K562 (cell line): ENCODE measurements around the gene SSBP2. TPM values are rescaled to one million over a fixed set of nuclear protein-coding genes. Genes with fewer than 3 reads are reported as not detected.

Experiments
- ATAC-seq: fragments of 200-7000 bp; cut with Tn5 transposase; 3 replicates; pipeline ENCODE4 v1.9.1; 2020; ENCODE audit warnings: moderate library complexity
- BruUV-seq: library from RNA; stranded (reverse); fragments of 400-500 nt; replicated peaks from 2 replicates; lab custom pipeline; 2021; lab: Mats Ljungman, UMichigan
- CTCF ChIA-PET: fragments of 300-600 bp; formaldehyde crosslinking; extraction: SDS; loops from one replicate; lab custom pipeline; 2021; ENCODE audit warnings: low intra/inter-chr PET ratio; lab: Yijun Ruan, JAX
- POLR2A ChIA-PET: fragments of 300-600, 350-650 bp; sonication (Branson Sonifier 250); formaldehyde crosslinking; extraction: SDS; loops from one replicate; lab custom pipeline; 2021; ENCODE audit warnings: antibody characterized with exemption, inconsistent platforms; lab: Yijun Ruan, JAX
- DNase-seq, 4 experiments: peaks; one replicate each; pipeline versions ENCODE4 v3.0.0 to v3.0.0-alpha.2; 2011 to 2018; ENCODE audit warnings: low spot score in 3 of 4, mixed read lengths in 3 of 4; ENCODE audit errors: extremely low read depth in 1 of 4
- FAIRE-seq: peaks from 2 replicates; lab custom pipeline; 2011; peaks lifted over from hg19 to GRCh38; lab: Jason Lieb, UNC
- H2AFZ ChIP-seq: 2 replicates; pipeline ENCODE4 v1.6.0; 2011; ENCODE audit warnings: low read depth, low read length, control low read depth, inconsistent platforms
- H3K27ac ChIP-seq: fragments of 200-600 bp; 3 replicates; pipeline ENCODE4 v1.8.0; 2011; ENCODE audit warnings: low read depth, mild to moderate bottlenecking, control low read depth, inconsistent platforms, low read length, moderate library complexity, mixed read lengths; ENCODE audit errors: extremely low read depth
- H3K27me3 ChIP-seq, 2 experiments: fragments of 300-600 bp in 1 of 2; 2 replicates in 1 of 2; 3 replicates in 1 of 2; pipeline versions ENCODE4 v1.6.0 to v1.8.0; 2011; ENCODE audit warnings: inconsistent platforms in 2 of 2, low read length in 2 of 2, mild to moderate bottlenecking in 1 of 2, mixed read lengths in 1 of 2, moderate library complexity in 1 of 2; ENCODE audit not compliant: control insufficient read depth in 2 of 2, insufficient read depth in 2 of 2
- H3K36me3 ChIP-seq: fragments of 300-600 bp; 3 replicates; pipeline ENCODE4 v1.8.0; 2011; ENCODE audit warnings: mild to moderate bottlenecking, low read length, inconsistent platforms; ENCODE audit not compliant: control insufficient read depth, insufficient read depth
- H3K4me1 ChIP-seq, 2 experiments: fragments of 200-600 bp in 1 of 2; replicated peaks in 1 of 2; 2 replicates in 1 of 2; 3 replicates in 1 of 2; pipeline versions ENCODE4 v1.5.1 to v1.8.0; 2011; ENCODE audit warnings: inconsistent platforms in 2 of 2, low read length in 2 of 2, mild to moderate bottlenecking in 1 of 2, mixed read lengths in 1 of 2, moderate library complexity in 1 of 2; ENCODE audit not compliant: control insufficient read depth in 2 of 2, insufficient read depth in 2 of 2
- H3K4me2 ChIP-seq: 2 replicates; pipeline ENCODE4 v1.6.1; 2011; ENCODE audit warnings: low read length, control low read depth, inconsistent platforms, mixed read lengths; ENCODE audit not compliant: insufficient read depth
- H3K4me3 ChIP-seq: fragments of 200-600 bp; sonication (generic), shearing (Covaris generic); 2 replicates; pipeline ENCODE4 v1.5.1; 2016; ENCODE audit warnings: control low read depth, inconsistent platforms
- H3K79me2 ChIP-seq: fragments of 200-600 bp; 3 replicates; pipeline ENCODE4 v1.8.0; 2011; ENCODE audit warnings: low read length, inconsistent platforms; ENCODE audit not compliant: control insufficient read depth, insufficient read depth
- H3K9ac ChIP-seq, 2 experiments: 2 replicates each; pipeline versions ENCODE4 v1.6.0 to v1.6.1; 2011; ENCODE audit warnings: low read depth in 2 of 2, low read length in 2 of 2, control low read depth in 1 of 2, inconsistent platforms in 1 of 2, mild to moderate bottlenecking in 1 of 2, mixed read lengths in 1 of 2; ENCODE audit not compliant: insufficient read depth in 1 of 2
- H3K9me1 ChIP-seq: one replicate; pipeline ENCODE4 v1.6.0; 2011; ENCODE audit warnings: inconsistent platforms, mild to moderate bottlenecking, low read length, moderate library complexity; ENCODE audit not compliant: control insufficient read depth, insufficient read depth
- H3K9me3 ChIP-seq: replicated peaks from 2 replicates; pipeline ENCODE4 v1.5.1; 2011; ENCODE audit warnings: low read depth, low read length, inconsistent platforms; ENCODE audit not compliant: control insufficient read depth, insufficient read depth
- H4K20me1 ChIP-seq: replicated peaks from 2 replicates; pipeline ENCODE4 v1.6.1; 2011; ENCODE audit warnings: low read length, inconsistent platforms, mixed read lengths; ENCODE audit not compliant: control insufficient read depth, insufficient read depth
- CBFB ChIP-seq: sonication (generic); formaldehyde crosslinking; IDR thresholded peaks from 2 replicates; pipeline ENCODE4 v1.4.0; 2020; ENCODE audit warnings: mild to moderate bottlenecking, missing genetic modification reagents
- LARP7 ChIP-seq: fragments of 450-650 bp; IDR thresholded peaks from 2 replicates; pipeline ENCODE4 v1.6.1; 2016
- ZNF124 ChIP-seq: sonication (generic); formaldehyde crosslinking; IDR thresholded peaks from 2 replicates; pipeline ENCODE4 v1.8.1; 2022; ENCODE audit warnings: missing genetic modification reagents
- WGBS: fragments of 100-300 bp; shearing (Covaris generic); methylation state at CpG from one replicate; pipeline ENCODE4 v1.1.6; 2016; ENCODE audit warnings: low coverage, mixed read lengths; ENCODE audit not compliant: insufficient coverage; ENCODE audit errors: missing lambda C conversion rate; 5-methylcytosine and 5-hydroxymethylcytosine counted together
- in situ Hi-C: fragments of 300-500 bp; cut with MboI; formaldehyde crosslinking; loops from 4 replicates; pipeline ENCODE4 v1.15.0; 2018; ENCODE audit warnings: inconsistent platforms, mixed read lengths
- intact Hi-C: fragments of 100-400 bp; cut with micrococcal nuclease; formaldehyde crosslinking; loops from 2 replicates; pipeline ENCODE4 v1.14.2; 2022
- polyA plus RNA-seq, 8 experiments: library from polyadenylated mRNA; depleted of rRNA in 4 of 8; stranded (reverse) in 5 of 8; unstranded in 3 of 8; fragments of >200 nt; fragmentation: Nextera tagmentation in 2 of 8; fragmentation: Illumina TruSeq in 1 of 8; extraction: Ambion mirVana in 2 of 8; extraction: Trizol in 1 of 8; gene quantifications; 2 replicates each; pipeline versions ENCODE4 v1.2.1 to v1.2.3, GENCODE V29; 2011 to 2014; ENCODE audit warnings: inconsistent platforms in 1 of 8, missing spikeins in 1 of 8
- total RNA-seq, 7 experiments: library from RNA; depleted of rRNA in 6 of 7; stranded (reverse); fragments of >200 nt in 6 of 7; fragmentation: Illumina TruSeq in 2 of 7; extraction: Trizol in 2 of 7; gene quantifications; 2 replicates each; pipeline versions ENCODE4 v1.2.1 to v1.2.3, GENCODE V29; 2011 to 2021; ENCODE audit warnings: low replicate concordance in 1 of 7
- TF ChIP-seq, protein P1 (sequence below): fragments of 200-800 bp; sonication (Bioruptor generic); IDR thresholded peaks from 2 replicates; pipeline ENCODE4 v1.6.1; 2016; ENCODE audit warnings: missing genetic modification characterization, missing compliant biosample characterization

Gene SSBP2
- total and polyA plus RNA-seq, 9 of the 15 experiments (the other 6 are each of a cell fraction or from before 2014, with no cell fraction given) = 22.3 to 133 (median 42.1) TPM

DNA sequence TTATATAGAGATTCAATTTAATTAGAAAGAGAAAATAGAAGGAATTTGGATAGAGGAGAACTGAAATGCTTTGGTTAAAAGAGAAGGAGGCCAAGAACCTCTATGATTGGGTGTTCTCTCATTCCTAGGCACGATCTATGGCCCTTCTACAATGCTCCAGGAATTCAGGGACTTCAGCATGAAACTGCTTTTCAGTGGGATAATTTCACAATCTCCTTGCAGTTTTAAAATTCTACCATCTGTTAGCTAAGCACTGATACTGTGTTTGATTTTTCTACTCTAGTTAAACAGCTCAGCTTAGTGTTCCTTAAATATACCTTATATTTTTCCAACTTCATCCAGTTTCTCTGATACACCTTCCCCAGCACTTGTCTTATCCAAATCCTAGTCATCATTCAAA, 141.9 kb downstream of the SSBP2 start (continued):
- TF ChIP-seq, protein P1, sequence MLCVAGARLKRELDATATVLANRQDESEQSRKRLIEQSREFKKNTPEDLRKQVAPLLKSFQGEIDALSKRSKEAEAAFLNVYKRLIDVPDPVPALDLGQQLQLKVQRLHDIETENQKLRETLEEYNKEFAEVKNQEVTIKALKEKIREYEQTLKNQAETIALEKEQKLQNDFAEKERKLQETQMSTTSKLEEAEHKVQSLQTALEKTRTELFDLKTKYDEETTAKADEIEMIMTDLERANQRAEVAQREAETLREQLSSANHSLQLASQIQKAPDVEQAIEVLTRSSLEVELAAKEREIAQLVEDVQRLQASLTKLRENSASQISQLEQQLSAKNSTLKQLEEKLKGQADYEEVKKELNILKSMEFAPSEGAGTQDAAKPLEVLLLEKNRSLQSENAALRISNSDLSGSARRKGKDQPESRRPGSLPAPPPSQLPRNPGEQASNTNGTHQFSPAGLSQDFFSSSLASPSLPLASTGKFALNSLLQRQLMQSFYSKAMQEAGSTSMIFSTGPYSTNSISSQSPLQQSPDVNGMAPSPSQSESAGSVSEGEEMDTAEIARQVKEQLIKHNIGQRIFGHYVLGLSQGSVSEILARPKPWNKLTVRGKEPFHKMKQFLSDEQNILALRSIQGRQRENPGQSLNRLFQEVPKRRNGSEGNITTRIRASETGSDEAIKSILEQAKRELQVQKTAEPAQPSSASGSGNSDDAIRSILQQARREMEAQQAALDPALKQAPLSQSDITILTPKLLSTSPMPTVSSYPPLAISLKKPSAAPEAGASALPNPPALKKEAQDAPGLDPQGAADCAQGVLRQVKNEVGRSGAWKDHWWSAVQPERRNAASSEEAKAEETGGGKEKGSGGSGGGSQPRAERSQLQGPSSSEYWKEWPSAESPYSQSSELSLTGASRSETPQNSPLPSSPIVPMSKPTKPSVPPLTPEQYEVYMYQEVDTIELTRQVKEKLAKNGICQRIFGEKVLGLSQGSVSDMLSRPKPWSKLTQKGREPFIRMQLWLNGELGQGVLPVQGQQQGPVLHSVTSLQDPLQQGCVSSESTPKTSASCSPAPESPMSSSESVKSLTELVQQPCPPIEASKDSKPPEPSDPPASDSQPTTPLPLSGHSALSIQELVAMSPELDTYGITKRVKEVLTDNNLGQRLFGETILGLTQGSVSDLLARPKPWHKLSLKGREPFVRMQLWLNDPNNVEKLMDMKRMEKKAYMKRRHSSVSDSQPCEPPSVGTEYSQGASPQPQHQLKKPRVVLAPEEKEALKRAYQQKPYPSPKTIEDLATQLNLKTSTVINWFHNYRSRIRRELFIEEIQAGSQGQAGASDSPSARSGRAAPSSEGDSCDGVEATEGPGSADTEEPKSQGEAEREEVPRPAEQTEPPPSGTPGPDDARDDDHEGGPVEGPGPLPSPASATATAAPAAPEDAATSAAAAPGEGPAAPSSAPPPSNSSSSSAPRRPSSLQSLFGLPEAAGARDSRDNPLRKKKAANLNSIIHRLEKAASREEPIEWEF = no peak

DNA sequence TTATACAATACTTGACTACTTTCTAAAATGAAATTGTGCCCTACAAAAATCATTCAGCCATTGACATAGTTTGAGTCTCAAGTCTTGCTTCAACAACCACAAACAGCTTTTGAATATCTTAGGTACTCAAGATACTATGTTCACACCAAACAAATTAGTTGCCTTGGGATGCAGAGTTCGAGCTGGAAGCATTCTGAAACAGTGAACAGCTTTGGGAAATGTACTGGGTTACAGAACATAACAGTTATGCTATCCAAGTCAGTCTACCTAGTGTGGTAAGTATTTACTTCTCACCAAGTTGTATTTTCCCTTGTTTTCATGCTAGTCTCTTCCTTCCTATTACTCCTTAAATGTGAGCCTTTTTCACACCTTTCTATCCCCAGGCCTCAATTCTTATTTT, 143.2 kb downstream of the SSBP2 start:
- Histone ChIP-seq H3K4me1 (no peaks in the 10 kb centered on the region), H3K27me3 (no peaks in the 10 kb centered on the region), H3K36me3 (no peaks in the 10 kb centered on the region), H3K27ac (no peak overlapping the region), H3K9ac (no peak overlapping the region), H4K20me1 (no peaks in the 10 kb centered on the region), H3K4me2 (no peak overlapping the region), H3K79me2 (no peaks in the 10 kb centered on the region), H3K9me3 (peaks cover 3% of the 10 kb centered on the region; the same call in 1 of the 2 replicates), H3K9me1 (no peaks in the 10 kb centered on the region), H3K4me3 (no peak overlapping the region), H2AFZ (no peak overlapping the region)
- in situ Hi-C loops = no loop called here
- no TSS peak for BruUV-seq
- FAIRE-seq (no peak), ATAC-seq (no peak), DNase-seq (no peak)
- 74% methylated on average over 1 of the region's 1 CpG for WGBS
- TF ChIP-seq LARP7 (no peak), ZNF124 (CRISPR knock-in tag) (no peak), CBFB (CRISPR knock-in tag) (no peak)
- POLR2A ChIA-PET = no interaction called here
- CTCF ChIA-PET = no interaction called here
- intact Hi-C loops = no loop called here
